PC-3 (cell line): Measurements from ENCODE around the gene SLC44A1.

Source experiments
- EZH2 ChIP-seq: fragments of 300-600 bp; sonication (generic); IDR thresholded peaks from one replicate; pipeline ENCODE4 v1.6.1; 2017; ENCODE audit warnings: antibody characterized with exemption, mild to moderate bottlenecking, low read length; ENCODE audit not compliant: unreplicated experiment
- TF ChIP-seq, protein P1 (sequence below): fragments of 300-600 bp; sonication (generic); conservative IDR thresholded peaks from 2 replicates; pipeline ENCODE4 v1.5.1; 2017; ENCODE audit warnings: antibody characterized with exemption, low read depth, mild to moderate bottlenecking, low read length

GRCh38 chr9:105439428-105439827, 195.0 kb downstream of the SLC44A1 start:
- no peak for TF ChIP-seq EZH2
- TF ChIP-seq, protein P1, sequence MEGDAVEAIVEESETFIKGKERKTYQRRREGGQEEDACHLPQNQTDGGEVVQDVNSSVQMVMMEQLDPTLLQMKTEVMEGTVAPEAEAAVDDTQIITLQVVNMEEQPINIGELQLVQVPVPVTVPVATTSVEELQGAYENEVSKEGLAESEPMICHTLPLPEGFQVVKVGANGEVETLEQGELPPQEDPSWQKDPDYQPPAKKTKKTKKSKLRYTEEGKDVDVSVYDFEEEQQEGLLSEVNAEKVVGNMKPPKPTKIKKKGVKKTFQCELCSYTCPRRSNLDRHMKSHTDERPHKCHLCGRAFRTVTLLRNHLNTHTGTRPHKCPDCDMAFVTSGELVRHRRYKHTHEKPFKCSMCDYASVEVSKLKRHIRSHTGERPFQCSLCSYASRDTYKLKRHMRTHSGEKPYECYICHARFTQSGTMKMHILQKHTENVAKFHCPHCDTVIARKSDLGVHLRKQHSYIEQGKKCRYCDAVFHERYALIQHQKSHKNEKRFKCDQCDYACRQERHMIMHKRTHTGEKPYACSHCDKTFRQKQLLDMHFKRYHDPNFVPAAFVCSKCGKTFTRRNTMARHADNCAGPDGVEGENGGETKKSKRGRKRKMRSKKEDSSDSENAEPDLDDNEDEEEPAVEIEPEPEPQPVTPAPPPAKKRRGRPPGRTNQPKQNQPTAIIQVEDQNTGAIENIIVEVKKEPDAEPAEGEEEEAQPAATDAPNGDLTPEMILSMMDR = no peak
